ENCODE results near the gene NUMB. TPM values are rescaled to one million over a fixed set of nuclear protein-coding genes. Genes with fewer than 3 reads are reported as not detected.
"Not testable (repeated sequence)": the region's sequence is repeated elsewhere in the genome, so short reads cannot be mapped to it uniquely, and the experiment has no call there.

Gene NUMB
- polyA plus RNA-seq, 1 donor = 88.3 TPM

- H3K9me3 ChIP-seq (ENCODE audit: control insufficient read depth, low read depth, low read length) = no peaks in the 10 kb centered on the region
- peaks cover 2% of the 10 kb centered on the region for H3K36me3 ChIP-seq (ENCODE audit: control insufficient read depth, insufficient read depth, low read length)
- no peak overlapping the region for H3K27ac ChIP-seq (ENCODE audit: low read length)
- H3K4me3 ChIP-seq (ENCODE audit: low read length) = no peak overlapping the region
- no peaks in the 10 kb centered on the region for H3K27me3 ChIP-seq (ENCODE audit: control insufficient read depth, insufficient read depth, low read length)
- no peaks in the 10 kb centered on the region for H3K4me1 ChIP-seq (ENCODE audit: control insufficient read depth, insufficient read depth, low read length)
- WGBS (ENCODE audit: insufficient coverage, low lambda C conversion rate) = no CpG with 5 or more reads among the region's 4 CpGs
- no peak for DNase-seq
Measured at GRCh38 chr14:73392329-73393257, 65.8 kb downstream of the NUMB start.

DNA sequence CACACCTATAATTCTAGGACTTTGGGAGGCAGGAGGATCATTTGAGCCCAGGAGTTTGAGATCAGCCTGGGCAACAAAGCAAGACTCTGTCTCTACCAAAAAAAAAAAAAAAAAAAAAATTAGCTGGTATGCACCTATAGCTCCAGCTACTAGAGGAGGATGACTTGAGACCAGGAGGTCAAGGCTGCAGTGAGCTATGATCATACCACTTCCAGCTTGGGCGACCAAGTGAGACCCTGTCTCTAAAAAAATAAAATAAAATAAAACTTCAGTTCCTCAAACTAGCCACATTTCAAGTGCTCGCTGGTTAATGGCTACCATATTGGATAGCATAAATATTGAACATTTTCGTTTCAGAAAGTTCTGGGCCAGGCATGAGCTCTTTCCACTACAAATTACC, 70.5 kb downstream of the NUMB start:
- H3K36me3 ChIP-seq (ENCODE audit: control insufficient read depth, insufficient read depth, low read length); H3K4me1 ChIP-seq (ENCODE audit: control insufficient read depth, insufficient read depth, low read length); H3K4me3 ChIP-seq (ENCODE audit: low read length); H3K27ac ChIP-seq (ENCODE audit: low read length); H3K27me3 ChIP-seq (ENCODE audit: control insufficient read depth, insufficient read depth, low read length); DNase-seq: not testable (repeated sequence)
- H3K9me3 ChIP-seq (ENCODE audit: control insufficient read depth, low read depth, low read length) = peaks cover 14% of the 10 kb centered on the region
- WGBS (ENCODE audit: insufficient coverage, low lambda C conversion rate) = no CpG with 5 or more reads among the region's 3 CpGs

GRCh38 chr14:73386342-73386741, 72.0 kb downstream of the NUMB start:
- no peaks in the 10 kb centered on the region for H3K4me1 ChIP-seq (ENCODE audit: control insufficient read depth, insufficient read depth, low read length)
- H3K36me3 ChIP-seq (ENCODE audit: control insufficient read depth, insufficient read depth, low read length) = no peaks in the 10 kb centered on the region
- 86% methylated on average over 2 of the region's 3 CpGs for WGBS (ENCODE audit: insufficient coverage, low lambda C conversion rate)
- no peak overlapping the region for H3K27ac ChIP-seq (ENCODE audit: low read length)
- no peak for DNase-seq
- no peaks in the 10 kb centered on the region for H3K27me3 ChIP-seq (ENCODE audit: control insufficient read depth, insufficient read depth, low read length)
- no peak overlapping the region for H3K4me3 ChIP-seq (ENCODE audit: low read length)
- H3K9me3 ChIP-seq (ENCODE audit: control insufficient read depth, low read depth, low read length) = peaks cover 17% of the 10 kb centered on the region

- H3K9me3 ChIP-seq (ENCODE audit: control insufficient read depth, low read depth, low read length) = peaks cover 17% of the 10 kb centered on the region
- not testable (repeated sequence) for H3K27me3 ChIP-seq (ENCODE audit: control insufficient read depth, insufficient read depth, low read length); H3K4me3 ChIP-seq (ENCODE audit: low read length); H3K4me1 ChIP-seq (ENCODE audit: control insufficient read depth, insufficient read depth, low read length); H3K27ac ChIP-seq (ENCODE audit: low read length); DNase-seq; H3K36me3 ChIP-seq (ENCODE audit: control insufficient read depth, insufficient read depth, low read length)
- WGBS (ENCODE audit: insufficient coverage, low lambda C conversion rate) = no CpG with 5 or more reads among the region's 4 CpGs
Measured at GRCh38 chr14:73385021-73385420, 73.3 kb downstream of the NUMB start.

- H3K4me1 ChIP-seq (ENCODE audit: control insufficient read depth, insufficient read depth, low read length) = no peaks in the 10 kb centered on the region
- DNase-seq = no peak
- no CpG with 5 or more reads among the region's 4 CpGs for WGBS (ENCODE audit: insufficient coverage, low lambda C conversion rate)
- H3K4me3 ChIP-seq (ENCODE audit: low read length) = no peak overlapping the region
- H3K27ac ChIP-seq (ENCODE audit: low read length) = no peak overlapping the region
- H3K36me3 ChIP-seq (ENCODE audit: control insufficient read depth, insufficient read depth, low read length) = no peaks in the 10 kb centered on the region
- H3K27me3 ChIP-seq (ENCODE audit: control insufficient read depth, insufficient read depth, low read length) = no peaks in the 10 kb centered on the region
- peaks cover 17% of the 10 kb centered on the region for H3K9me3 ChIP-seq (ENCODE audit: control insufficient read depth, low read depth, low read length)
Measured at GRCh38 chr14:73383356-73383755, 75.0 kb downstream of the NUMB start.

- no peak for DNase-seq
Measured at GRCh38 chr14:73381380-73382013, 76.8 kb downstream of the NUMB start.

DNA sequence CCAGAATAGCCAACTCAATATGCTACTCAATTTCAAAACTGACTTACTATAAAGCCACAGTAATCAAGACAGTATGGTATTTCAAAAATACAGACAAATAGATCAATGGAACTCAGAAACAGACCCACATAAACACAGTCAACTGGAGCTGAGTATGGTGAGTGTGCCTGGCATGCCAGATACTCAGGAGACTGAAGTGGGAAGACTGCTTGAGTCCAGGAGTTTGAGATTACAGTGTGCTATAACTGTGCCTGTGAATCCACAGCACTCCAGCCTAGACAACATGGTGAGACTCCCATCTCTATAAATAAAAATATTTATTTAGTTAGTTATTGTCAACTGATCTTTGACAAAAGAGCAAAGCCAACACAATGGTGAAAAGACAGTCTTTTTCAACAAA, 81.8 kb downstream of the NUMB start:
- no peaks in the 10 kb centered on the region for H3K4me1 ChIP-seq (ENCODE audit: control insufficient read depth, insufficient read depth, low read length)
- H3K27me3 ChIP-seq (ENCODE audit: control insufficient read depth, insufficient read depth, low read length) = no peaks in the 10 kb centered on the region
- DNase-seq = no peak
- H3K9me3 ChIP-seq (ENCODE audit: control insufficient read depth, low read depth, low read length) = no peaks in the 10 kb centered on the region
- no peak overlapping the region for H3K27ac ChIP-seq (ENCODE audit: low read length)
- no peak overlapping the region for H3K4me3 ChIP-seq (ENCODE audit: low read length)
- H3K36me3 ChIP-seq (ENCODE audit: control insufficient read depth, insufficient read depth, low read length) = peaks cover 3% of the 10 kb centered on the region

More at GRCh38 chr14:73381380-73382013, 76.8 kb downstream of the NUMB start:
- H3K9me3 ChIP-seq (ENCODE audit: control insufficient read depth, low read depth, low read length) = peaks cover 17% of the 10 kb centered on the region
- H3K27ac ChIP-seq (ENCODE audit: low read length) = no peak overlapping the region
- no peaks in the 10 kb centered on the region for H3K4me1 ChIP-seq (ENCODE audit: control insufficient read depth, insufficient read depth, low read length)
- no peaks in the 10 kb centered on the region for H3K27me3 ChIP-seq (ENCODE audit: control insufficient read depth, insufficient read depth, low read length)
- no peak overlapping the region for H3K4me3 ChIP-seq (ENCODE audit: low read length)
- WGBS (ENCODE audit: insufficient coverage, low lambda C conversion rate) = 100% methylated on average over 1 of the region's 2 CpGs
- H3K36me3 ChIP-seq (ENCODE audit: control insufficient read depth, insufficient read depth, low read length) = no peaks in the 10 kb centered on the region

DNA sequence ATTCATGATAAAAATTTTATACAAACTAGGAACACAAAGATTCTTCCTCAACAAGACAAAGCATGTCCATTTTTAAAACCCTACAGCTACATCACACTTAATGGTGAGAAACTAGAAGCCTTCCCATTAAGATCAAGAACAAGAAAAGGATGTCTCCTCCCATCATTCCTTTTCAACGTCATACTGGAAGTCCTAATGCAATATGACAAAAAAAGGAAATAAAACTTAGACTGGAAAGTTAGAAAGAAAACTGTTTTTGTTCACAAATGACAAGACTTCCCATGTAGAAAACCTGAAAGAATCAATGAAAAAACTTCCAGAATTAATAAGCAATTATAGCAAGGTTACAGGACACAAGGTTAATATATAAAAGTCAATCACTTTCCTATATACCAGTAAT, 82.5 kb downstream of the NUMB start:
- no peak for DNase-seq
- no peak overlapping the region for H3K4me3 ChIP-seq (ENCODE audit: low read length)
- H3K27me3 ChIP-seq (ENCODE audit: control insufficient read depth, insufficient read depth, low read length) = no peaks in the 10 kb centered on the region
- H3K4me1 ChIP-seq (ENCODE audit: control insufficient read depth, insufficient read depth, low read length) = no peaks in the 10 kb centered on the region
- no peak overlapping the region for H3K27ac ChIP-seq (ENCODE audit: low read length)
- H3K36me3 ChIP-seq (ENCODE audit: control insufficient read depth, insufficient read depth, low read length) = peaks cover 3% of the 10 kb centered on the region
- no CpG with 5 or more reads among the region's 1 CpG for WGBS (ENCODE audit: insufficient coverage, low lambda C conversion rate)
- no peaks in the 10 kb centered on the region for H3K9me3 ChIP-seq (ENCODE audit: control insufficient read depth, low read depth, low read length)

DNA sequence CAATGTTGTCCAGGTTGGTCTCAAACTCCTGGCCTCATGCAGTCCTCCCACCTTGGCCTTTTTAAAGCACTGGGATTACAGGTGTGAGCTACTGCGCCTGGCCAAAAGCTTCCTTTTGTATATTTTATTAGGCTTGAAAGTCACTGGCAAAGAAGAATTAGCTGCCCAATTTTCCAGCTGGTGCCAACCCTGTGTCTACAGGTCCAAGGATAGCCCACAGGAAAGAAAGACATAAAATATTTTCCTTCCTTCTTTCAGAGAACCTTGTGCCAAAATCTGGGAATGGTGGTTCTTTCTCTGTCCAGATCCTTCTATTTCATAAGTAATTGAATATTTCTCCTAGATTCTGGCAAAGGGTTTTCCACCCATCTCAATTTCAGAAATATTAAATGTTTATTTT, 84.1 kb downstream of the NUMB start:
- DNase-seq = no peak
- H3K27ac ChIP-seq (ENCODE audit: low read length) = no peak overlapping the region
- H3K36me3 ChIP-seq (ENCODE audit: control insufficient read depth, insufficient read depth, low read length) = peaks cover 3% of the 10 kb centered on the region
- H3K9me3 ChIP-seq (ENCODE audit: control insufficient read depth, low read depth, low read length) = no peaks in the 10 kb centered on the region
- no CpG with 5 or more reads among the region's 1 CpG for WGBS (ENCODE audit: insufficient coverage, low lambda C conversion rate)
- no peak overlapping the region for H3K4me3 ChIP-seq (ENCODE audit: low read length)
- no peaks in the 10 kb centered on the region for H3K27me3 ChIP-seq (ENCODE audit: control insufficient read depth, insufficient read depth, low read length)
- no peaks in the 10 kb centered on the region for H3K4me1 ChIP-seq (ENCODE audit: control insufficient read depth, insufficient read depth, low read length)

- DNase-seq = no peak
- Histone ChIP-seq H3K36me3 (ENCODE audit: control insufficient read depth, insufficient read depth, low read length) (peaks cover 3% of the 10 kb centered on the region), H3K27ac (ENCODE audit: low read length) (no peak overlapping the region), H3K9me3 (ENCODE audit: control insufficient read depth, low read depth, low read length) (no peaks in the 10 kb centered on the region), H3K4me1 (ENCODE audit: control insufficient read depth, insufficient read depth, low read length) (no peaks in the 10 kb centered on the region), H3K27me3 (ENCODE audit: control insufficient read depth, insufficient read depth, low read length) (no peaks in the 10 kb centered on the region), H3K4me3 (ENCODE audit: low read length) (no peak overlapping the region)
Measured at GRCh38 chr14:73372529-73372928, 85.8 kb downstream of the NUMB start.

DNA sequence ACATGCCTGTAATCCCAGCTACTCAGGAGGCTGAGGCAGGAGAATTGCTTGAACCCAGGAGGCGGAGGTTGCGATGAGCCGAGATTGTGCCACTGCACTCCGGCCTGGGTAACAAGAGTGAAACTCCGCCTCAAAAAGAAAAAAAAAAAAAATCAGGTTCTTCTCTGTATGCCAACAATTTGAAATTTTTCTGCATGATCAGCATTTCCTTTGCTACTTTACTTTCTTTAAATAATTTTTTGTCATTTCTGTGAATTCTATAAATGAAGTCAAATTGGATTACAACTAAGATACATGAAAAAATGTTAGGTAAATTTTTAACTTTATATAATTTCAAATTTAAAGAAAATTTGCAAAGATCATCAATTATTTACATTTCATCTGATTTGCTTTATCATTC, 87.8 kb downstream of the NUMB start:
- Histone ChIP-seq H3K9me3 (ENCODE audit: control insufficient read depth, low read depth, low read length) (no peaks in the 10 kb centered on the region), H3K27ac (ENCODE audit: low read length) (no peak overlapping the region), H3K4me1 (ENCODE audit: control insufficient read depth, insufficient read depth, low read length) (no peaks in the 10 kb centered on the region), H3K27me3 (ENCODE audit: control insufficient read depth, insufficient read depth, low read length) (no peaks in the 10 kb centered on the region), H3K4me3 (ENCODE audit: low read length) (no peak overlapping the region), H3K36me3 (ENCODE audit: control insufficient read depth, insufficient read depth, low read length) (peaks cover 3% of the 10 kb centered on the region)
- no peak for DNase-seq
- WGBS (ENCODE audit: insufficient coverage, low lambda C conversion rate) = no CpG with 5 or more reads among the region's 5 CpGs

Measured in large intestine (tissue), 3 donors.